HG03378 (cell line): ENCODE measurements around the gene TCHP.
"Not testable (repeated sequence)": the region's sequence is repeated elsewhere in the genome, so short reads cannot be mapped to it uniquely, and the experiment has no call there.

Experiments used
- ATAC-seq: cut with Tn5 transposase; IDR thresholded peaks from one replicate; pipeline ENCODE4 v1.9.1; 2021; ENCODE audit warnings: mild to moderate bottlenecking, moderate library complexity; ENCODE audit not compliant: unreplicated experiment

The TCHP gene

DNA sequence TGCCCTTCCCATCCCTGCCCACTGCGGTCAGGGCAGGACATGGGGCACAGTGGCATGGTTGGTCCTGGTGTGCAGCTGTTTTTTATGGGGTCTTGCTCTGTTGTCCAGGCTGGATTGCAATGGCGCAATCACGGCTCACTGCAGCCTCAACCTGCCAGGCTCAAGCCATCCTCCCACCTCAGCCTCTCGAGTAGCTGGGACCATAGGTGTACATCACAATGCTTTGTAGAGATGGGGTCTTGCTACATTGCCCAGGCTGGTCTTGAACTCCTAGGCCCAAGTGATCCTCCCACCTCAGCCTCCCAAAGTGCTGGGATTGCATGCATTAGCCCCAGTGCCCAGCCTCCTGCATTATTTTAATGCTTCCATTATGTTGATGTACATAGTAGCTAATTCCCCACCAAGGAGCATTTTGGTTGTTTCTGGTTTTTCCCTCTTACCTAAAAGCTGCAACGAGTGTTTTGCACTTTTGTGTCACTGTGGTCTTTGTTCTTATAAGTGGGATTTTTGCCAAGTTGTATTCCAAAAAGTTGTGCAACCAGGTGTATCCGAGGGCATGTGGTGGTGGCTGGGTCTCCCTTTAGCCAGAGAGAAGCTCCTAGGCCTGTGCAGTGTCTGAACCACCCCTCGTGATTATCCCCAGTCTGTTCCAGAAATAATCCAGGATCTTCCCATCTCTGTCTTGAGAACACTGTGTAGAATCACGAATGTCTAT lies 10.3 kb downstream of the TCHP start:
- ATAC-seq, result no peak

DNA sequence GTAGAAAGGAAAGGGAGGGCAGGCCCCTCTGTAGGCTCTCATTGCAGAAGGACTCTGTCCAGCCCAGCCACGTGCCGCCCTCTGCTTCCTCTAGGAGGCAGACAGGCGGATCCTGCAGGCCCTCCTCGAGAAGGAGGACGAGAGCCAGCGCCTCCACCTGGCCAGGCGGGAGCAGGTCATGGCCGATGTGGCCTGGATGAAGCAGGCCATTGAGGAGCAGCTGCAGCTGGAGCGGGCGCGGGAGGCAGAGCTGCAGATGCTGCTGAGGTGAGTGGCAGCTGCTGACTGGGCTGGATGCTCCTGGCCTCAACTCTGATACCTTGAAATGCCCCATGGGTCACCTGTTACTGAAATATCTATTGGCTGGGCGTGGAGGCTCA lies 10.9 kb downstream of the TCHP start:
- ATAC-seq, result no peak

DNA sequence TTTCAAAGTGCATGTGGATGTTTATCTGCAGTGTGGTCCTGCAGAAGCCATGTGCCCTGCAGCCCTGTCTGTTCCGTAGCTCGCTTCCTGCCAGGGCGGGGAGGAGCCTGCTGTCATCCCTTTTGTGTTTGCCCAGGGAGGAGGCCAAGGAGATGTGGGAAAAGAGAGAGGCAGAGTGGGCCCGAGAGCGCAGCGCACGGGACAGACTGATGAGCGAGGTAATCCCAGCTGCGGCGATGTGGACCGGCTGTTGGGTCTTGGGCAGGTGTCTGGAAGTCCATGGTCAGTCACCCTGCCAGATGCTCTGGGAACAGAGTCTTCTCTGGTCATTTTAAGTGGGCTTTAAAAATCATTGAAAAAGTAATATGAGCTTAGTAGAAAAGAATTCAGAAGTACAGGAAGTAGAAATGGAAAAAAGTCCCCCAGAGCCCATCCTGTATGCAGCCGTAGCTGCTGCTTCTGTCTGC lies 12.8 kb downstream of the TCHP start:
- no peak for ATAC-seq

DNA sequence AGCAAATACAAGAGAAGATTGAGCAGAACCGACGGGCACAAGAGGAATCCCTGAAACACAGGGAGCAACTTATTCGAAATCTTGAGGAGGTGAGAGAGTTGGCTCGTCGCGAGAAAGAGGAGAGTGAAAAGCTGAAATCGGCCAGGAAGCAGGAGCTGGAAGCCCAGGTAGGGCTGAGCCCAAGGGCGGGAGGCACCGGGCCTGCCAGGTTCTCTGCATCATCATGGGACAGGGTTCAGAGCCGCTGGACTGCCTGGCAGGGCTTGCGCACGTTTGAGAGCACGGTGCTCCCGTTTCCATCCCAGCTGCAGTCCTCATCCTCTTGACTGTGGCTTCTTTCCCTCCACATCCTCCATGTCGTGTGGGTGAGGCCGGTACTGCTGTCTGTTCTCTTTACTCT lies 14.4 kb downstream of the TCHP start:
- ATAC-seq, result no peak

DNA sequence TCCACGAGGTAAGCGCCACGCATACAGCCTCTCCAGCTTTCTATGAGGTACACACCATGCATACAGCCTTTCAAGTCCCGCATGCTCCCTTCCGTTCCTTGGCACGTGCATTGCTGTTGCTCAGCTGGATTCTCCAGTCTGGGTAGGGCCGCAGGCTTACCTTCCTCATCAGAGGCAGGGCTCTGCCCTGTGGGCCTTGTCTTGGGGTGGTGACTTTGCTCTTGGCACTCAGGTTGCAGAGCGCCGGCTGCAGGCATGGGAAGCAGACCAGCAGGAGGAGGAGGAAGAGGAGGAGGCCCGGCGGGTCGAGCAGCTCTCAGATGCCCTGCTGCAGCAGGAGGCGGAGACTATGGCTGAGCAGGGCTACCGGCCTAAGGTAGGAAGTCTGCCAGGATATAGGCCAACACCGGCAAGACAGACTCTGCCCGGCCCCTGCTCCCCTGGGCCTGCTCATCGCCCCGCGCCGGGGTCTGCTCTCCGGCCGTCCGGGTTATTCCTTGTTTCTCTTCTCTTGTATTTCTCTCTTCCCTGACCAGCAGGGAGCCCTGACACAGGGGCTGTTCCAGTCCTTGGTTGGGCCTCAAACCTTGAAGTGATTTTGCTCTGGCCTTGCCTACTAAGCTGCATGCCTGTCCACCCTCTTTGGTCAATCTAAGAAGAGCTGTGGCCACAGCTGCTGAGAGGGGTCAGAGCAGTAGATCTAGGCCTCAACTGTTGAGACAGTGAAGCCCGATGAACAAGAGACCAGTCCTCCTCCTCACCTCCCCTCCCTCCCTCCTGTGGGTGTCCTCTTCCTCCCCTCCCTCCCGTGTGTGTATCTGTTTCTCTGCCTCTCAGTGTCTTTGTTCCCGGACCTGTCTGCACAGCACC lies 15.3 kb downstream of the TCHP start:
- no peak for ATAC-seq

DNA sequence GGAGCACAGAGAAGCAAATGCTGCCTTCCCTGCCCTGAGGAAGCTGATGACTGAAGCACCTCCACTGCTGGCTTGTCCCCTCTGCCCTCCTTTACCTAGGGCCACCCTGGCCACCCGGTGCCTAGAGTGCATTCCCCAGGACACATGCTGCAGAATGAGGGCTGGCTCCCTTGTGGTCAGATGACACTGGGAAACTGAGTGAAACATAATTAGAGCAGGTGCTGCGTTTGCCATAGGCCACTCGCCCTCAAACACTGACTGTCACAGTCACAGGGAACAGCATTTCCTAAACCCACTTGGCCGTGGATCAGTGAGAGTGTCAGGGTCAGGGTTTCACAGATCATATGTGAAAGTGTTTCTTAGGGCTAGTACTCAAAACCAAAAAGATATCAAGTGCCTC lies 16.0 kb downstream of the TCHP start:
- ATAC-seq, result no peak

GRCh38 chr12:109919456-109919855 lies 19.4 kb downstream of the TCHP start:
- no peak for ATAC-seq

GRCh38 chr12:109920261-109920780 lies 20.2 kb downstream of the TCHP start:
- ATAC-seq, result no peak

GRCh38 chr12:109921982-109922381 lies 21.9 kb downstream of the TCHP start:
- no peak for ATAC-seq

DNA sequence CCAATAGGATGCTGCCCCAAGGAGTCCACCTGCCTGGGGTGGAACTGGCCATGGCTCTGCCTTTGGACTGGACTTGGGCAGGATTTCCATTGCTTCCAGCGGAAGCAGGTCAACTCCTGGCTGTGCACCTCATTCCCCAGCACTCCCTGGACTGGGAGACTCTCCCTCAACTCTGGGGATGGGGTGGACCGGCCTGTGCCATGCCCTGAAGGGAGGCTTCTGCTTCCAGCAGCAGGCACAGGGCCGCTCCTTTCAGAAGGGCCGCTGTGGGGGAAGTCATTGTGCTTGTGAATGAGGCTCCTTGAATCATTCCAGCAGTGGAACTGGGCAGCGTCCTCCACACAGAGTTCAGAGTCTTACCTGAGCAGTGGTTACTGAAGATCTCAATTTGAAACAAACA lies 23.0 kb downstream of the TCHP start:
- ATAC-seq, result no peak

GRCh38 chr12:109923481-109924245 lies 23.6 kb downstream of the TCHP start:
- ATAC-seq, result no peak

- ATAC-seq, result no peak
Measured at GRCh38 chr12:109925185-109925840, 25.2 kb downstream of the TCHP start.

- no peak for ATAC-seq
Measured at GRCh38 chr12:109926016-109926415, 25.9 kb downstream of the TCHP start.

DNA sequence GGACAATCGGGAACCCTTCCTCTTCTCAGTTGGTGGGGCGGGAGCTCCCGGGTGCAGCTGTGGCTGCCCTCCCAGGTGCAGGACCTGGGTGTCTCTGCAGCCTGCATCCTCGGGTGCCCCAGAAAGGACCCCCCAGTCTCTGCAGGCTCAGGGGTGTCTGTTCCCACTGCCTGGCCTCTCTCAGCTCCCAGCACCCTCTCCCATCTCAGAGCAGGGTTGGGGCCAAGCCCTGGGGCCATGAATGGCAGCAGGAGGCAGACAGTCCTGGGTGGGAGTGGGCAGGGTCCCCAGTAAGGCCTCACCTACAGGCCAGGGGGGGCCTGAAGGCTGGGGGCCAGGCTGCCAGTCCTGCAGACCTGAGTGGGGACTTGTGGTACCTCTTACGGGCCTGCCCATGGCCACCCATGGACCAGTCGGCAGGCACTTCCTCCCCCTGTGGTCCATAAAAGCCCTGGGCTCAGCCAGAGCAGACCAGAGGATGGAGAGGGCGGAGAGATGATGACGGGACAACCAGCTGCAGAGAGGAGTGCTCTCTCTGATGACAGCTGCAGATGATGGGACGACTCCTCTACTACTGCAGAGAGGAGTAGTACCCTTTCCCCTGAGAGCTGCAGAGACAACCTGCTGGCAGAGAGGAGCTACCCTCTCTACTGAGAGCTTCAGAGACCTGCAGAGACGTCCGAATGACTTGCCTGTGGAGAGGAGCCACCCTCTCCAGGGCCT lies 26.6 kb downstream of the TCHP start:
- ATAC-seq, result no peak

- ATAC-seq, result no peak
Measured at GRCh38 chr12:109927622-109928021, 27.5 kb downstream of the TCHP start.

GRCh38 chr12:109928058-109928656 lies 28.1 kb downstream of the TCHP start:
- ATAC-seq, result no peak

- not testable (repeated sequence) for ATAC-seq
Measured at GRCh38 chr12:109929326-109929725, 29.3 kb downstream of the TCHP start.

DNA sequence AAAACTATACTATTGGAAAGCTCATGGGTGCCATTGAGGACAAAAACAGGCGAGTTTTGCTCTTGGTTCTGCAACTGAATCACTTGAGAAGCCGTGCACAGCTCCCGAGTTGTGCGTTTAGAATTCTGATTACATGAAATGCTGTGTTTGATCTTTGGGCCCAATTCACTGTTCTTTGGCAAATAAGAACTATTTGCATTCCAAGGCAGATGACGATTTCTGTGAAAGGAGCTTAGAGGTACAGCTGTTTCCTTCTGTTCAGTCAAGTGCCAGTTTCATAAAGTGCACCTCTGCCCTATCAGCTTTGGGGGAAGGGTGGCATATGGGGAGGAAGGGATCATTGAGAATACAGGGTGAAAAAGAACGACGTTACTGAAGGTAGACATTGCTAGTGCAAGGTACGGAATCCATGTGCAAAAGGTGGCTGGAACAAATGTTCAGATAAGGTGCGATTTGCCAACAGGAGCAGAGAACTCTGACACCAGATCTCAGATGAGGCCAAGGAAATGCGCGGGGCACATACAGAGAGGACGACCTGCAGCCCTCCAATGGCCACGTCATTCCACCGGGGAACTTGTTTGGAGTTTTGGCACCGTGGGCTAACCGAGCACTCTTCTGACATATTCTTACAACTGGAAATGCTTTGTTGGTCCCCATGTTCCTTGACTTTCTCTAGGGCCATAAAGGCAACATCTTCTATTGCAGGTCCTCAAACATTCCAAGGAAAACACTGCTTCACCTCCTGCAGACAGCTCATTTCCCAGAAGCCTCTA lies 30.1 kb downstream of the TCHP start:
- ATAC-seq, result no peak

GRCh38 chr12:109931143-109931542 lies 31.1 kb downstream of the TCHP start:
- no peak for ATAC-seq
